Neural cell (in vitro differentiated cells): Measurements from ENCODE around the gene LSAMP. TPM values are rescaled to one million over a fixed set of nuclear protein-coding genes. Genes with fewer than 3 reads are reported as not detected.

Experiments
- H2AFZ ChIP-seq: fragments of 200-600, 300-800 bp; sonication (generic), shearing (Covaris generic); 2 replicates; pipeline ENCODE4 v1.6.0; 2014; ENCODE audit warnings: low read depth, mild to moderate bottlenecking, antibody characterized with exemption, low read length, moderate library complexity
- H3F3A ChIP-seq: fragments of 200-600 bp; shearing (Covaris generic); 2 replicates; pipeline ENCODE4 v1.6.1; 2016; ENCODE audit warnings: mild to moderate bottlenecking, moderate library complexity, mixed read lengths, antibody characterized with exemption, low read length; ENCODE audit not compliant: insufficient read depth, poor library complexity, severe bottlenecking
- H3K27ac ChIP-seq: fragments of 200-600, 300-800 bp; sonication (generic), shearing (Covaris generic); 2 replicates; pipeline ENCODE4 v1.5.1; 2014; ENCODE audit warnings: mild to moderate bottlenecking, low read length, moderate library complexity
- H3K27me3 ChIP-seq: fragments of 300-800, 200-600 bp; sonication (generic), shearing (Covaris generic); 2 replicates; pipeline ENCODE4 v1.6.0; 2014; ENCODE audit warnings: mild to moderate bottlenecking, low read depth, low read length, moderate library complexity; ENCODE audit not compliant: insufficient read depth
- H3K36me3 ChIP-seq: fragments of 300-800, 200-600 bp; sonication (generic), shearing (Covaris generic); 2 replicates; pipeline ENCODE4 v1.5.1; 2014; ENCODE audit warnings: mild to moderate bottlenecking, antibody characterized with exemption, low read length, moderate library complexity; ENCODE audit not compliant: insufficient read depth
- H3K4me2 ChIP-seq: fragments of 300-800, 200-600 bp; sonication (generic), shearing (Covaris generic); 2 replicates; pipeline ENCODE4 v1.6.0; 2014; ENCODE audit warnings: mild to moderate bottlenecking, low read length
- H3K4me3 ChIP-seq: fragments of 300-800, 200-600 bp; sonication (generic), shearing (Covaris generic); 2 replicates; pipeline ENCODE4 v1.5.1; 2014; ENCODE audit warnings: mild to moderate bottlenecking, low read length, moderate library complexity
- H3K79me2 ChIP-seq: fragments of 200-600 bp; shearing (Covaris generic); replicated peaks from 2 replicates; pipeline ENCODE4 v1.6.0; 2014; ENCODE audit warnings: mild to moderate bottlenecking, low read length, moderate library complexity; ENCODE audit not compliant: insufficient read depth
- H3K9ac ChIP-seq: fragments of 300-800, 200-600 bp; sonication (generic), shearing (Covaris generic); 2 replicates; pipeline ENCODE4 v1.6.1; 2016; ENCODE audit warnings: mild to moderate bottlenecking, low read length, mixed read lengths
- H3K9me2 ChIP-seq: fragments of 200-600 bp; shearing (Covaris generic); 2 replicates; pipeline ENCODE4 v1.6.1; 2016; ENCODE audit warnings: mild to moderate bottlenecking, low read length, mixed read lengths; ENCODE audit not compliant: insufficient read depth
- H3K9me3 ChIP-seq: fragments of 200-600, 300-800 bp; sonication (generic), shearing (Covaris generic); 2 replicates; pipeline ENCODE4 v1.6.1; 2016; ENCODE audit warnings: mild to moderate bottlenecking, mixed run types, low read length, moderate library complexity, mixed read lengths
- H4K20me1 ChIP-seq: fragments of 200-600 bp; shearing (Covaris generic); 2 replicates; pipeline ENCODE4 v1.6.1; 2016; ENCODE audit warnings: mild to moderate bottlenecking, mixed run types; ENCODE audit not compliant: insufficient read depth
- CTCF ChIP-seq: fragments of 450-650 bp; IDR thresholded peaks from 2 replicates; pipeline ENCODE4 v1.5.1; 2014; ENCODE audit warnings: antibody characterized with exemption, mild to moderate bottlenecking, moderate library complexity; ENCODE audit not compliant: poor library complexity, severe bottlenecking
- EP300 ChIP-seq: fragments of 450-650 bp; conservative IDR thresholded peaks from 2 replicates; pipeline ENCODE4 v1.6.1; 2014; ENCODE audit warnings: antibody characterized with exemption, mild to moderate bottlenecking, moderate library complexity; ENCODE audit not compliant: poor library complexity, severe bottlenecking
- EZH2 ChIP-seq: fragments of 200-600, 300-800 bp; shearing (Covaris generic), sonication (generic); IDR thresholded peaks from 2 replicates; pipeline ENCODE4 v1.6.1; 2014; ENCODE audit warnings: antibody characterized with exemption, low read length, borderline replicate concordance, mild to moderate bottlenecking; ENCODE audit not compliant: insufficient read depth, poor library complexity, severe bottlenecking
- MXI1 ChIP-seq: fragments of 450-650 bp; conservative IDR thresholded peaks from 2 replicates; pipeline ENCODE4 v1.6.1; 2014; ENCODE audit warnings: antibody characterized with exemption, mild to moderate bottlenecking; ENCODE audit not compliant: poor library complexity, severe bottlenecking
- POLR2AphosphoS5 ChIP-seq: IDR thresholded peaks from 2 replicates; pipeline ENCODE4 v1.6.1; 2012
- RAD21 ChIP-seq: fragments of 450-650 bp; conservative IDR thresholded peaks from 2 replicates; pipeline ENCODE4 v1.6.1; 2014; ENCODE audit warnings: antibody characterized with exemption, mild to moderate bottlenecking, moderate library complexity
- SMC3 ChIP-seq: fragments of 450-650 bp; conservative IDR thresholded peaks from 2 replicates; pipeline ENCODE4 v1.6.1; 2014; ENCODE audit warnings: antibody characterized with exemption, mild to moderate bottlenecking, moderate library complexity; ENCODE audit not compliant: poor library complexity
- TAF1 ChIP-seq: IDR thresholded peaks from 2 replicates; pipeline ENCODE4 v1.6.1; 2012; ENCODE audit warnings: low read depth
- polyA plus RNA-seq: library from polyadenylated mRNA; depleted of rRNA; stranded (reverse); fragments of >200 nt; gene quantifications from 2 replicates; pipeline ENCODE4 v1.2.3, GENCODE V29; 2014
- TF ChIP-seq, protein P1 (sequence below): IDR thresholded peaks from 2 replicates; pipeline ENCODE4 v1.6.1; 2012; ENCODE audit warnings: borderline replicate concordance

LSAMP gene
- polyA plus RNA-seq, 1 donor from 2014 or later = 93.6 TPM

DNA sequence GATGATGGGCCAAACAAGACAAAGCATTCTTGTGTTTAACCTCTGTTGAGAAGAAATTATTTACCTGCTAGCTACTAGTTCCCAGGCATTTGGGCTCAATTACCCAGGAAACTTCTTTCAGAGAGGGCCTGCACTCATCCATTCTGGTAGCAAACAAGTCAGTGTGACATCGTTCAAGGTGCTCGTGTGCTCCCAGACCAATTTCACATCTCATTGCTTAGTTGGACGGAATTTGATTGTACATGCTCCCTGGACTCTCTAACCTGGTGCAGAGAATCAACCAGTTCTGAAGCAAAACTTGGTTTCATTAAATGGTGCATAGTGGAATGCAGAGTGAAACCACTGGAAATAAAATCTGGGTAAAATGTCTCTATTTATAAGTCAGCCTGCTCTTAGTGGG lies 392.7 kb downstream of the LSAMP start:
- Histone ChIP-seq H3K27ac (peak overlapping the region; percentile 71), H3K27me3 (no peaks in the 10 kb centered on the region), H3F3A (no peaks in the 10 kb centered on the region), H3K36me3 (no peaks in the 10 kb centered on the region), H4K20me1 (no peaks in the 10 kb centered on the region), H3K4me3 (no peak overlapping the region), H3K4me2 (no peak overlapping the region), H2AFZ (no peak overlapping the region), H3K9ac (no peak overlapping the region), H3K9me2 (no peaks in the 10 kb centered on the region), H3K79me2 (no peaks in the 10 kb centered on the region), H3K9me3 (no peaks in the 10 kb centered on the region)
- TF ChIP-seq SMC3 = no peak
- TF ChIP-seq, protein P1, sequence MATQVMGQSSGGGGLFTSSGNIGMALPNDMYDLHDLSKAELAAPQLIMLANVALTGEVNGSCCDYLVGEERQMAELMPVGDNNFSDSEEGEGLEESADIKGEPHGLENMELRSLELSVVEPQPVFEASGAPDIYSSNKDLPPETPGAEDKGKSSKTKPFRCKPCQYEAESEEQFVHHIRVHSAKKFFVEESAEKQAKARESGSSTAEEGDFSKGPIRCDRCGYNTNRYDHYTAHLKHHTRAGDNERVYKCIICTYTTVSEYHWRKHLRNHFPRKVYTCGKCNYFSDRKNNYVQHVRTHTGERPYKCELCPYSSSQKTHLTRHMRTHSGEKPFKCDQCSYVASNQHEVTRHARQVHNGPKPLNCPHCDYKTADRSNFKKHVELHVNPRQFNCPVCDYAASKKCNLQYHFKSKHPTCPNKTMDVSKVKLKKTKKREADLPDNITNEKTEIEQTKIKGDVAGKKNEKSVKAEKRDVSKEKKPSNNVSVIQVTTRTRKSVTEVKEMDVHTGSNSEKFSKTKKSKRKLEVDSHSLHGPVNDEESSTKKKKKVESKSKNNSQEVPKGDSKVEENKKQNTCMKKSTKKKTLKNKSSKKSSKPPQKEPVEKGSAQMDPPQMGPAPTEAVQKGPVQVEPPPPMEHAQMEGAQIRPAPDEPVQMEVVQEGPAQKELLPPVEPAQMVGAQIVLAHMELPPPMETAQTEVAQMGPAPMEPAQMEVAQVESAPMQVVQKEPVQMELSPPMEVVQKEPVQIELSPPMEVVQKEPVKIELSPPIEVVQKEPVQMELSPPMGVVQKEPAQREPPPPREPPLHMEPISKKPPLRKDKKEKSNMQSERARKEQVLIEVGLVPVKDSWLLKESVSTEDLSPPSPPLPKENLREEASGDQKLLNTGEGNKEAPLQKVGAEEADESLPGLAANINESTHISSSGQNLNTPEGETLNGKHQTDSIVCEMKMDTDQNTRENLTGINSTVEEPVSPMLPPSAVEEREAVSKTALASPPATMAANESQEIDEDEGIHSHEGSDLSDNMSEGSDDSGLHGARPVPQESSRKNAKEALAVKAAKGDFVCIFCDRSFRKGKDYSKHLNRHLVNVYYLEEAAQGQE = peak; percentile 11

DNA sequence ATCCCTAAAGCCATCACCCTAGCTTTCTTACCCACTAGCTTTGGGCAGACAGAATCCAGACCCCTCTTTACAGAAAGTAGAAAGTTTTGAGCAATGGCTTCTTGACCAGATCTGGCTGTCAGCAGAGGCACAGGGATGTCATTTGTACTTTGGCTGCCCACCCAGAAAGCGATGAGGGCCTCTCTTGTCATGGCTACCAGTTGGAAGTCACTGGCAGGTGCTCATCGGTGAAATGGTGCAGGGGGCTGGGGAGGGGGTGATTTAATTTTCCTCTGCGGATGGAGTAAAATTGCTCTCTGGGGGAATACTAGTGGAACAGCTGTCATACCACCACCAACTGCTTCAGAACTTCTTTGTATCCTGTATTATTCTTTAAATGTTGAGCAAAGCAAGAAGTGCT lies 393.7 kb downstream of the LSAMP start:
- Histone ChIP-seq H3K36me3 (no peaks in the 10 kb centered on the region), H3K9me2 (no peaks in the 10 kb centered on the region), H3K4me2 (no peak overlapping the region), H3K4me3 (no peak overlapping the region), H3K27ac (peak overlapping the region; percentile 71), H3K79me2 (no peaks in the 10 kb centered on the region), H3K9ac (no peak overlapping the region), H3K27me3 (no peaks in the 10 kb centered on the region), H4K20me1 (no peaks in the 10 kb centered on the region), H3K9me3 (no peaks in the 10 kb centered on the region), H2AFZ (no peak overlapping the region), H3F3A (no peaks in the 10 kb centered on the region)
- TF ChIP-seq EP300 (no peak), TAF1 (no peak), RAD21 (no peak), MXI1 (no peak), CTCF (no peak), EZH2 (no peak), SMC3 (no peak), POLR2AphosphoS5 (no peak)
- TF ChIP-seq, protein P1 = no peak
